Kidney (tissue), 14 donors: Measurements from ENCODE around the gene DOK3. TPM values are rescaled to one million over a fixed set of nuclear protein-coding genes. Genes with fewer than 3 reads are reported as not detected.

Experiments
- DNase-seq, 5 donors: peaks; one replicate each; pipeline ENCODE4 v3.0.0-alpha.2; 2013 to 2020
- FAIRE-seq: peaks from 2 replicates; lab custom pipeline; 2012; peaks lifted over from hg19 to GRCh38; lab: Jason Lieb, UNC
- H3K27ac ChIP-seq, 2 donors: one replicate each; pipeline ENCODE4 v1.7.0; 2013; ENCODE audit warnings: low read depth in 2 of 2, low read length in 2 of 2, inconsistent platforms in 1 of 2
- H3K27me3 ChIP-seq: one replicate; pipeline ENCODE4 v1.7.1; 2013; ENCODE audit warnings: low read length, inconsistent platforms; ENCODE audit not compliant: control insufficient read depth, insufficient read depth
- H3K36me3 ChIP-seq, 3 donors: one replicate each; pipeline versions ENCODE4 v1.7.0 to v1.7.1; 2013; ENCODE audit warnings: low read length in 3 of 3, control low read depth in 1 of 3, inconsistent platforms in 1 of 3; ENCODE audit not compliant: insufficient read depth in 3 of 3, control insufficient read depth in 2 of 3
- H3K4me1 ChIP-seq, 3 donors: one replicate each; pipeline versions ENCODE4 v1.7.0 to v1.7.1; 2013; ENCODE audit warnings: low read length in 3 of 3, inconsistent platforms in 1 of 3, low read depth in 1 of 3; ENCODE audit not compliant: control insufficient read depth in 2 of 3, insufficient read depth in 2 of 3
- H3K4me3 ChIP-seq, 3 donors: one replicate each; pipeline versions ENCODE4 v1.7.0 to v1.8.1; 2013; ENCODE audit warnings: low read length in 3 of 3, control low read depth in 1 of 3, inconsistent platforms in 1 of 3
- H3K9ac ChIP-seq, 3 donors: one replicate each; pipeline versions ENCODE4 v1.7.0 to v1.7.1; 2013; ENCODE audit warnings: low read length in 3 of 3, control low read depth in 1 of 3, inconsistent platforms in 1 of 3
- H3K9me3 ChIP-seq, 3 donors: one replicate each; pipeline versions ENCODE4 v1.7.0 to v1.7.1; 2013; ENCODE audit warnings: low read length in 3 of 3, control low read depth in 1 of 3, inconsistent platforms in 1 of 3; ENCODE audit not compliant: control insufficient read depth in 2 of 3, insufficient read depth in 1 of 3
- CTCF ChIP-seq: IDR thresholded peaks from 3 replicates; pipeline ENCODE4 v1.5.1; 2012; ENCODE audit warnings: mild to moderate bottlenecking, moderate library complexity, borderline replicate concordance; ENCODE audit not compliant: insufficient read depth; ENCODE audit errors: extremely low read depth
- intact Hi-C: fragments of 100-400 bp; cut with DNase I; formaldehyde crosslinking; loops from one replicate; pipeline ENCODE4 v1.11.1; 2022
- polyA plus RNA-seq: library from polyadenylated mRNA; stranded (reverse); fragments of 350-450 nt; fragmentation: Illumina TruSeq; extraction: RNeasy Lipid Tissue Mini Kit (QIAGEN cat#74804); gene quantifications from one replicate; pipeline ENCODE4 v1.2.3, GENCODE V29; 2014; ENCODE audit warnings: low read depth, low replicate concordance; ENCODE audit not compliant: insufficient read depth
- total RNA-seq: library from RNA; stranded (reverse); fragmentation: NEBNext Ultra II Directional; extraction: Animal tissue kit (Norgen Biotek cat#: 25700); gene quantifications from one replicate; pipeline ENCODE4 v1.2.1, GENCODE V29; 2021
- donor health status: control.
- donor health status: control.
- donor health status: control.
- donor health status: control.
- donor health status: control.
- donor health status: DM: yes; HTN: yes; CAD: no.
- donor health status: Normal renal cell carcinoma (clear cell type).

Gene DOK3
- total and polyA plus RNA-seq, 2 donors from 2014 or later = 1.9 to 18.6 TPM

GRCh38 chr5:177505075-177505474 lies 4.6 kb downstream of the DOK3 start:
- intact Hi-C loops = no loop called here
- no peaks in the 10 kb centered on the region for H3K9me3 ChIP-seq
- no peaks in the 10 kb centered on the region for H3K36me3 ChIP-seq
- no peak overlapping the region for H3K4me3 ChIP-seq
- no peak overlapping the region for H3K27ac ChIP-seq
- FAIRE-seq (no peak), DNase-seq (no peak)
- no peaks in the 10 kb centered on the region for H3K27me3 ChIP-seq
- no peak for TF ChIP-seq CTCF
- H3K4me1 ChIP-seq = no peaks in the 10 kb centered on the region
- no peak overlapping the region for H3K9ac ChIP-seq

- no peak for FAIRE-seq
- no peak for TF ChIP-seq CTCF
- Histone ChIP-seq H3K36me3 (no peaks in the 10 kb centered on the region), H3K4me1 (peaks cover 0 to 3% (median 0%) of the 10 kb centered on the region in 3 donors), H3K27me3 (no peaks in the 10 kb centered on the region), H3K27ac (no peak overlapping the region), H3K4me3 (no peak overlapping the region), H3K9me3 (no peaks in the 10 kb centered on the region), H3K9ac (no peak overlapping the region)
- no peak for DNase-seq
- intact Hi-C loops = no loop called here
These were observed 5.3 kb downstream of the DOK3 start for GRCh38 chr5:177504086-177505056.

- H3K9me3 ChIP-seq = no peaks in the 10 kb centered on the region
- no peak overlapping the region for H3K27ac ChIP-seq
- H3K36me3 ChIP-seq = no peaks in the 10 kb centered on the region
- no peak for DNase-seq
- intact Hi-C loops = no loop called here
- no peak overlapping the region for H3K4me3 ChIP-seq
- peaks cover 0 to 3% (median 2%) of the 10 kb centered on the region in 3 donors for H3K4me1 ChIP-seq
- H3K9ac ChIP-seq = no peak overlapping the region
- H3K27me3 ChIP-seq = no peaks in the 10 kb centered on the region
- FAIRE-seq = no peak
- no peak for TF ChIP-seq CTCF
These were observed 6.1 kb downstream of the DOK3 start for GRCh38 chr5:177503351-177504085.
